Choroid plexus epithelial cell (primary cell): ENCODE results near the gene AP1G2.

Experiments
- DNase-seq: peaks from one replicate; pipeline ENCODE4 v3.0.0-alpha.2; 2010; ENCODE audit warnings: low read depth
- H3K4me3 ChIP-seq: 2 replicates; pipeline ENCODE4 v1.5.1; 2011; ENCODE audit warnings: low read depth, mild to moderate bottlenecking, control low read depth, low read length, moderate library complexity
- CTCF ChIP-seq: conservative IDR thresholded peaks from 2 replicates; pipeline ENCODE4 v1.5.1; 2011; ENCODE audit warnings: low read depth, mild to moderate bottlenecking, control low read depth, inconsistent platforms, low read length, moderate library complexity

Gene AP1G2

DNA sequence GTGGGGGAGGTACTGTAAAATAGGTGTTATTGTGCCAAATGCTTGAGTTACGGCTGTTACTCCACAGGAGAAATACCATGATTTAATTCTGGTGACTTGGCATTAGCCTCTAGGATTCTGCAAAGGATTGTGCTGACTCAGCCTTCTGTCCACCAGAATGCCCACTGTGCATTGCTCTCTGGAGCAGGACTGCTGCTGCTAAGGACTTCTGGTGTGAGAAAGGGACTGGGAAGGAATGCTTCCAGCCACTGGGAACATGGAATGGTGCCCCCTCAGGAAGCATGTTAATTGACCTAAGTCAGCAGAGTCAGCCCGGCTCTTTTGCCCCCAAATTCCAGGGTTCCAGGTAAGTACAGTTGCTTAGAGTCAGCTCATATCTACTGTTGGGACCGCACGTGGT, 48.9 kb downstream of the AP1G2 start:
- DNase-seq, result peak; percentile 25
- H3K4me3 ChIP-seq, result no peak overlapping the region
- TF ChIP-seq CTCF, result no peak

- TF ChIP-seq CTCF, result no peak
- no peak for DNase-seq
- H3K4me3 ChIP-seq, result no peak overlapping the region
Measured at GRCh38 chr14:23517650-23518326, 49.8 kb downstream of the AP1G2 start.

DNA sequence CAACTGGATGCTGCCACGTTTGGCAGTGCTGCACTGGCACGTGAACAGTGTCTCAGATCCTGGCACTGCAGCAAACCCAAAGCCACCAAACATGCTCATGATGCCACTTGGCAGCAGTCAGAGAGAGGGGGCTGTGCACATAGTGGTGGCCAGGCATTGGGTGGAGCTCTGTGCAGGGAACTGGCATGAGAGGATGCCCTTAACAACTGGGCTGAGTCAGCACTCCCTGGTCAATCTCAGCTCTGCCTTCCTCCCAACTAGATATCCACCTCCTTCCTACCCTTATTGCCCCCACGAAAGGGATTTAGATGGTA, 53.0 kb downstream of the AP1G2 start:
- TF ChIP-seq CTCF, result no peak
- no peak overlapping the region for H3K4me3 ChIP-seq
- DNase-seq, result no peak

- no peak for DNase-seq
- H3K4me3 ChIP-seq, result no peak overlapping the region
- no peak for TF ChIP-seq CTCF
Measured at GRCh38 chr14:23513818-23514643, 53.6 kb downstream of the AP1G2 start.

GRCh38 chr14:23513005-23513817, 54.4 kb downstream of the AP1G2 start:
- H3K4me3 ChIP-seq, result no peak overlapping the region
- no peak for DNase-seq
- TF ChIP-seq CTCF, result no peak

- H3K4me3 ChIP-seq, result peak overlapping the region; percentile 8
- no peak for DNase-seq
- TF ChIP-seq CTCF, result no peak
Measured at GRCh38 chr14:23512156-23512555, 55.4 kb downstream of the AP1G2 start.
